GM18508 (cell line): ENCODE results near the gene TJP3.

Source experiments
- ATAC-seq: cut with Tn5 transposase; IDR thresholded peaks from one replicate; pipeline ENCODE4 v1.9.1; 2021; ENCODE audit warnings: moderate number of reproducible peaks; ENCODE audit not compliant: insufficient read depth, unreplicated experiment

Gene TJP3

GRCh38 chr19:3776479-3777040, 68.4 kb downstream of the TJP3 start:
- no peak for ATAC-seq

DNA sequence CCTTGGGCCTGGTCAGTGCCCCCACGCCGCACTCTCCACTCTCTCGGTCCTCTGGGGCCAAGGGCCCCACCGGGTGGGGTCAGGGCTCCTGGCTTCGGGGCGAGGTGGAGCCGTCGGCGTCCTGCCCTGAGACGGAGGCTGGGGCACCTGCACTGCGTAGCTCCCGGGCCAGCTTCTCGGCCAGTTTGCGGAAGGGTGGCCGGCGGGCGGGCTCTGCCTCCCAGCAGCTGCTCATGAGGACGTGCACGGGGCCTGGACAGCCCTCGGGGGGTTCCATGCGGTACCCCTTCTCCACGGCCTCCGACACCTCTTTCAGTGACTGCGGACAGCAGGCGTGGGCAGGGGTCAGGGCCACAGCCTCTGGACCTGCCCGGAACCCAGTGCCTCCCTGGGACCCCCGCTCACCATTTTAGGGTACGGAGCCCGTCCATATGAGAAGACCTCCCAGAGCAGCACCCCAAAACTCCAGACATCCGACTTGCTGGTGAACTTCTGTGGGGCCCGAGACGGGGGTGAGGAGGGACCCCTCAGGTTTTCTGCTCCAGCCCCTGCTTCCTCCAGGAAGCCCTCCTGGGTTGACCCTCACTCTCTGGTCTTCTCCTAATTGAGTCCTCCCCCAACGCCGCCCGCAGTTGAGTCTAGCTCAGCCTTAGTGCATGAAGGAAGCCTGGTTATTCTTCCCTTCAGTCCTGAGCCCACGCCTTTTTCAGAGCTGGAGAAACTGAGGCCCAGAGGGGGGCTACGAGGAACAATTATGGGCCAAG, 70.1 kb downstream of the TJP3 start:
- ATAC-seq, result no peak

DNA sequence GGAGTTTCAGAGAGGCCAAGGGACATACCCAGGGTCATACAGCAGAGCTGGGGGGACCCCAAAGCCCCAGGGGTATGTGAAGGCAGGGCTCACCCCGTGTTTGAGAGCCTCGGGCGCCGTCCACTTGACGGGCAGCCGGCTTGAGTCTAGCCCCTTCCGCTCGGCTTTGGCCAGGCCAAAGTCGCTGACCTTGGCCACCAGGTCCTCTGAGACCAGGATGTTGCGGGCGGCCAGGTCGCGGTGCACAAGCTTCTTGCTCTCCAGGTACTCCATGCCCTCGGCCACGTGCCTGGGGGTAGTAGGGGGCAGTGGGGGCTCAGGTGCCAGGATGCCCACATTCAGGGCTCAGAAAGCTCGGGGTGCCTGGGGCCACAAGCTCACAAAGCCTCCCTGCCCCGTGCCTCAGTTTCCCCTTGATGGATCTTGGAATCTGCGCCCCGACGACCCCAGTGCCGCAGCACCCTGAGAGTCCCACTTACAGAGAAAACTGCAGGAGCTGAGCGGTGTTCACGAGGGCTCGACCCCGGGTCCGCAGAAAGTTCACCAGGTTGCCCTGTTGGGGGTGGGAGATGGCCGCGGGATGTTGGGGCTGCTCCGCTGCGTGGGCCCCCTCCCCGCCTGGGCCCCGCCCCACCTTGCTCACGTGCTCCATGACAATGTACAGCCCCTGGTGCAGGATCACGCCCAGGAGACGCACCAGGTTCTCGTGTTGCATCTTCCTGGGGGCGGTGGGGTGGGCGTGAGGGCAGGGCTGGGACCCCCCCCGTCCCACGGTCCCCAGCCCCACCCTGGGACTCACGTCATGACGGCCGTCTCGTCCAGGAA, 70.9 kb downstream of the TJP3 start:
- no peak for ATAC-seq

DNA sequence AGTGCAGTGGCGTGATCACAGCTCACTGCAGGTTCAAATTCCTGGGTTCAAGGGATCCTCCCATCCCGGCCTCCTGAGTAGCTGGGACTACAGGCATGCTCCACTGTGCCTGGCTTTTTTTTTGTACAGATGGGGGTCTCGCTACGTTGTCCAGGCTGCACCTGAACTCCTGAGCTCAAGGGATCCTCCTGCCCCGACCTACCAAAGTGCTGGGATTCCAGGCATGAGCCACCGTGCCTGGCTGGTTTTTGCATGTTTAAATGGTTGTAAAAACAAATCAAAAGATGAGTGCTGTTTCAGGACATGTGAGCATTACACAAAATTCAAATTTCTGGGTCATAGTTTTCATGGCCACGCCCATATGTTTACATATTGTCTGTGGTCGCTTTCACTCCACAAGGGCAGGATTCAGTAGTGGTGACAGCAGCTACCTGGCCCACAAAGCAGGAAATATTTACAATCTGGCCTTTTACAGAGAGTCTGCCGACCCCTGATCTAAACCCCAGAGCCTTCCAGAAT, 72.7 kb downstream of the TJP3 start:
- ATAC-seq, result no peak

DNA sequence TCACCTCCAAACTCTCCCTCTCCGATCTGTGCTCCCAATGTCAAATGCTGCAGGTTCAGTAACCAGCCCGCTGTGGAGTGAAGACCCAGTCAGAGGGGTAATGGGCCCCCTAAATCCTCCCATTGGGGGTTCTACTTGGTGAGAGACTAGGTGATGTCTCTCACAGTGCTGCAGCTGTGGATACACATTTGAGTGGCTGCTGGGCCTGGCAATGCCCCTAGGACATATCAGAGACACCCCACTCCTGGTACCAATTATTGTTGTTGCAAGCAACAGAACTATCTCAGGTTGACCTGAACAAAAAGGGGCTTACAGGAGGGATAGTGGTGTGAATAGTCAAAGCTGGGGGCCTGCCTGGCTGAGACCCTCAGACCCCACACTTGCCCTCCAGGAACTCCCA, 73.4 kb downstream of the TJP3 start:
- no peak for ATAC-seq

- ATAC-seq, result no peak
Observed at GRCh38 chr19:3782330-3782729, 74.1 kb downstream of the TJP3 start.

- no peak for ATAC-seq
Observed at GRCh38 chr19:3782903-3783302, 74.7 kb downstream of the TJP3 start.

DNA sequence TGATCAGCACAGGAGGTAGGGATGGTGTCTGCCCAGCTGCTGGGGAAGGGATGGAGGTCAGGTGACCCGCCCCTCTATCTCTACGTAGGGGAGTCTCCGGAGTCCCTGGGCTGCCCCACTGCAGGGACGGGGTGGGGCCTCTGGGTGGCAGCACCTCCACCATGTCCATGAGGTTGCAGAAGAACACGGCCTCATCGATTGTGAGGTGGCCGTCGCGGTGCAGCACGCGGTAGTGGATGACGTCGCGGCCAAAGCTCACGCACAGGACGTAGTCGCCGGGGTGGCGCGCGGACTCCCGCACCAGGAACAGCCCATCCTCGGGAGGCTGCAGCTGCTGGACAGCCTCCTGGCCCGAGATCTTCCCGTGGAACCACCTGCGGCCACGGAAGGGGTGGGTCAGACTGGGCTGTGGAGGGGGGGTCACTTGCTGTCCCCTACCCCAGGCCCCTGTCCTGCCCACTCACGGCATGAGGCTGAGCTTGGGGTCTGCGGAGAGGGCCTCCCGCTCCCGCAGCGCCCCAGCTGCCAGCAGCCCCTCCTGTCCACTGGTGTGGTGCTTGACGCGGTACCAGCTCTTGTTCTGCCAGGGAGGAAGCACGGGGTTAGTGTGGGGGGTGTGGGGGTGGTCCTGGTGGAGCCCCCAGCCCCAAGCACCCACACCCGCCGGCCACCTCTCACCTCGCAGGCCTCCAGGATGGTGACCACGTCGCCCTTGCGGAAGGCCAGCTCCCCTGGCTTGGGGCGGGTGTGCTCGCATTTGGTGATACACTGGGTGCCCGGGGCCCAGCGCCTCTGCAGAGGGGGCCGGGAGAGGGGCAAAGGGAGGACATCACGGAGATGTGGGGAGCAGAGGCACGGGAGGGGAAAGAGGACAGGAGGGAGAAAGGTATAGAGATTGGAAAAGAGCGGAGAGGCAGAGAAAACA, 75.7 kb downstream of the TJP3 start:
- no peak for ATAC-seq

GRCh38 chr19:3784607-3785450, 76.6 kb downstream of the TJP3 start:
- ATAC-seq, result no peak

GRCh38 chr19:3785451-3785937, 77.3 kb downstream of the TJP3 start:
- no peak for ATAC-seq

- ATAC-seq, result no peak
Observed at GRCh38 chr19:3785938-3786824, 78.0 kb downstream of the TJP3 start, which contains the start of gene MATK. TSS of gene MATK (minus strand) at chr19:3786381. CDS start at chr19:3785135, 1,246 bp downstream.

DNA sequence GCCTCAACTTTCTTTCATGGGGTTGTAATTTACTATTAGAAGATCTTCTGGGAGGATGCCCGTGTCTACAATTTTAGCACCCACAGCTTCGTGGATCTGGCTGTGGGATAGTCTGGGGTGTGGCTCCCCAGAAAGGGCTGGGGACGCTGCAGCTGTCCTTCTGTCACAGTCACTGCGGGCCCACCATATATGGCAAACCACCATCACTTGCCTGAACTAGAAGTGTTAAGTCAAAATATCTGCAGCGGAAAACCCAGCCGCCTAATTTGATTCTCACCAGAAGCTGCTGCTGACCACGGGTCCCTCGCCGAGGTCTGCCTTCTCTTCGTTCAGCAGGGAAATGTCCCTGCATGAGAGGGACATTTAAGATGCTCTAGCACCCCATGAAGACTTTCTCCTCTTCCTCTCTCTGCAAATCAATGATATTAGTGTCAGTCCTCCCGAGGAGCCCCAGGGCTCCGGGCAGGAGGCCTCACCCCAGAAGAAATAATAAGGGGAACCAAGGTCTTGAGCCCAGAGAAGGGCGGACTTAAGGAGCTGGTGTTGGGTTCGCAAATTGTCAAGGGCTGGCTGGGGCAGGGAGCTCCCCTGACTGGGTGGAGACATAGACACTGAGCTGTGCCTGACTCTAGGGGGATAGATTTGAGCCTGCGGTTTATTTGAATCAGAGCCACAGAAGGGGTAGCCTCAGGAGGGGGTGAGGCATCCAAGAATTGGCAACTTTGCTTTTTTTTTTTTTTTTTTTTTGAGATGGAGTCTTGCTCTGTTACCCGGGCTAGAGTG, 81.0 kb downstream of the TJP3 start:
- no peak for ATAC-seq

- ATAC-seq, result no peak
Observed at GRCh38 chr19:3790209-3790734, 82.1 kb downstream of the TJP3 start.

DNA sequence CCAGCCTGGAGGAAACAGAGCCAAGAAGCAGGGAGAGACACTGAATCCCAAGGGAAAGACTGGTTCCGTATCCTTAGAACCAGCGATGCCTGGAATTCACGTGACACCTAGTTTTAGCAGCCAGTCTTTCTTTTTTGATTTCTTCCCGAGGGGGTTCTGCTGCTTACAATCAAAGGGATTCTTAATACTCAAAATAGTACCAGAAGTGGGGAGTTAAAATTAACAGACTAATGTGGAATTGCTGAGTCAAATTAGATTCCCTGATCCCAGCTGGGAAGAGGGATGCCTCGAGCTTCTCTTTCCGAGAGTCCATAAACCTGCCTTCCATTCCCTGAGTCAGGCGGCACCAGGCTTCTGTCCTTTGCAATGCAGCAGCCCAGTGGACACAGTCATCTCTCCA, 82.8 kb downstream of the TJP3 start:
- ATAC-seq, result no peak

- ATAC-seq, result no peak
Observed at GRCh38 chr19:3792114-3792513, 83.9 kb downstream of the TJP3 start.

- no peak for ATAC-seq
Observed at GRCh38 chr19:3793799-3794198, 85.6 kb downstream of the TJP3 start.

DNA sequence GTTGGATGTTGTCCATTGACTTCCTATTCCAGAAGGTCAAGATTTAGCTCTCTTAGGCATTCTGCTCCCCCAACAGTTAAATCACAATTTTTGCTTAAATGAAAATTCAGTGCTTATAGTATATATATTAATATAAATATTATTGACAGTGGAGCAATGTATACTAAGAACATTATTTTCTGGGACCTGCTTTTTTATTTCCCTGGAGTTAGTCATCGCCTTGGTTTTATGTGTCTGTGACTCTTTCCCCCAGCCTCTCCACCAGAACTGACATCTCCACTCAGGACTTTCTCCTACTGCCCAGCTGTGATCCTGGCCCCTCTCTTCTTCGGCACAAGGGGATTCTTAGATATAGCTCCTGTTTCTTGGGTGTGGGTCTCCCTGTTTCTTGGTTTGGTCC, 88.2 kb downstream of the TJP3 start:
- no peak for ATAC-seq
